Natural killer cell treated with Interleukin-12 subunit alpha and Interleukin-12 subunit beta and Interleukin-15 and Interleukin-18, amount 100 ng/mL, for 72 hours (primary cell): ENCODE data around the gene MOSPD3. TPM values are rescaled to one million over a fixed set of nuclear protein-coding genes. Genes with fewer than 3 reads are reported as not detected.

ENCODE experiments used
- total RNA-seq, 2 donors: library from RNA; stranded (reverse); gene quantifications; one replicate each; pipeline ENCODE4 v1.2.3, GENCODE V29; 2022

Gene MOSPD3
- total RNA-seq, 2 donors from 2014 or later = 17.6 to 19.2 TPM

Other genes starting within 250 kb of the MOSPD3 start
- gene PILRA, start 239.1 kb upstream of the MOSPD3 start, total RNA-seq = 1 to 10 TPM; 3.7 to 6.8 TPM
- 1 to 10 TPM; 1.3 to 2.5 TPM for gene ZCWPW1, start 183.8 kb upstream of the MOSPD3 start, total RNA-seq
- gene MEPCE, start 182.7 kb upstream of the MOSPD3 start, total RNA-seq = 10 to 100 TPM; 44.0 to 60.5 TPM
- gene PPP1R35, start 176.0 kb upstream of the MOSPD3 start, total RNA-seq = 10 to 100 TPM; 54.5 to 57.0 TPM
- gene SPACDR, start 148.3 kb upstream of the MOSPD3 start, total RNA-seq = 1 to 10 TPM; 2.4 to 4.2 TPM
- gene TSC22D4, start 133.3 kb upstream of the MOSPD3 start, total RNA-seq = 100 to 1,000 TPM; 129 to 134 TPM
- not detected for gene NYAP1, start 128.6 kb upstream of the MOSPD3 start, total RNA-seq
- 10 to 100 TPM; 45.2 to 49.4 TPM for gene AGFG2, start 73.3 kb upstream of the MOSPD3 start, total RNA-seq
- 10 to 100 TPM; 10.1 to 25.2 TPM for gene SAP25, start 38.6 kb upstream of the MOSPD3 start, total RNA-seq
- 100 to 1,000 TPM; 125 to 150 TPM for gene LRCH4, start 26.4 kb upstream of the MOSPD3 start, total RNA-seq
- under 1 TPM in 1 of 2 donors, not detected in 1; 0.21 TPM for gene FBXO24, start 26.2 kb upstream of the MOSPD3 start, total RNA-seq
- gene PCOLCE, start 10.2 kb upstream of the MOSPD3 start, total RNA-seq = 1 to 10 TPM; 5.4 to 5.6 TPM
- 10 to 100 TPM; 10.1 to 34.1 TPM for gene TFR2, start 29.0 kb downstream of the MOSPD3 start, total RNA-seq
- not detected for gene ACTL6B, start 43.9 kb downstream of the MOSPD3 start, total RNA-seq
- gene GNB2, start 61.2 kb downstream of the MOSPD3 start, total RNA-seq = 100 to 1,000 TPM; 345 to 348 TPM
- gene GIGYF1, start 81.7 kb downstream of the MOSPD3 start, total RNA-seq = 10 to 100 TPM; 28.5 to 72.1 TPM
- gene POP7, start 93.6 kb downstream of the MOSPD3 start, total RNA-seq = 10 to 100 TPM; 46.6 to 64.9 TPM
- gene EPO, start 107.9 kb downstream of the MOSPD3 start, total RNA-seq = not detected
- gene ZAN, start 121.1 kb downstream of the MOSPD3 start, total RNA-seq = not detected
- gene EPHB4, start 215.0 kb downstream of the MOSPD3 start, total RNA-seq = 1 to 10 TPM; 1.2 to 3.0 TPM
- 10 to 100 TPM; 32.7 to 38.7 TPM for gene SLC12A9, start 240.2 kb downstream of the MOSPD3 start, total RNA-seq